K562 (cell line): ENCODE data around the gene CCNB1IP1. TPM values are rescaled to one million over a fixed set of nuclear protein-coding genes. Genes with fewer than 3 reads are reported as not detected.

ENCODE experiments used
- CEBPB ChIP-seq: fragments of 450-650 bp; IDR thresholded peaks from 2 replicates; pipeline ENCODE4 v1.6.1; 2016; ENCODE audit warnings: missing genetic modification characterization, missing compliant biosample characterization
- CHD4 ChIP-seq: fragments of 200-600 bp; sonication (generic); IDR thresholded peaks from 3 replicates; pipeline ENCODE4 v1.6.1; 2012; ENCODE audit warnings: low read depth, mild to moderate bottlenecking, mixed read lengths, low read length, inconsistent platforms; ENCODE audit not compliant: insufficient read depth, insufficient replicate concordance, poor library complexity, severe bottlenecking
- ELF1 ChIP-seq: fragments of 200-800 bp; sonication (Bioruptor generic); IDR thresholded peaks from 2 replicates; pipeline ENCODE4 v1.6.1; 2016; ENCODE audit warnings: missing genetic modification characterization, missing compliant biosample characterization
- FOXA3 ChIP-seq, 2 experiments: fragments of 450-650 bp in 1 of 2; sonication (generic) in 1 of 2; formaldehyde crosslinking; IDR thresholded peaks in 1 of 2; conservative IDR thresholded peaks in 1 of 2; 2 replicates each; pipeline versions ENCODE4 v1.4.0 to v1.8.0; 2020 to 2022; ENCODE audit warnings: mild to moderate bottlenecking in 2 of 2, missing genetic modification reagents in 1 of 2
- MCM2 ChIP-seq: fragments of 450-650 bp; IDR thresholded peaks from 2 replicates; pipeline ENCODE4 v1.6.1; 2017; ENCODE audit warnings: low read depth, mild to moderate bottlenecking
- MECOM ChIP-seq: fragments of 250-450 bp; sonication (Bioruptor Pico); IDR thresholded peaks from 2 replicates; pipeline ENCODE4 v1.8.0; 2022; ENCODE audit warnings: inconsistent platforms
- MXI1 ChIP-seq: IDR thresholded peaks from 2 replicates; pipeline ENCODE4 v1.6.1; 2011; ENCODE audit warnings: low read depth, mild to moderate bottlenecking, improper control_type of control experiment, low read length
- NFATC3 ChIP-seq: fragments of 450-650 bp; IDR thresholded peaks from 2 replicates; pipeline ENCODE4 v1.6.1; 2017; ENCODE audit warnings: mild to moderate bottlenecking
- PHF8 ChIP-seq: fragments of 200-600 bp; sonication (generic); IDR thresholded peaks from 2 replicates; pipeline ENCODE4 v1.6.1; 2012; ENCODE audit warnings: mixed run types, mild to moderate bottlenecking, inconsistent platforms, low read length, moderate library complexity, borderline replicate concordance
- PML ChIP-seq: IDR thresholded peaks from 2 replicates; pipeline ENCODE4 v1.6.1; 2012; ENCODE audit warnings: low read length, inconsistent platforms
- POLR2G ChIP-seq: fragments of 200-400 bp; formaldehyde crosslinking; IDR thresholded peaks from 2 replicates; pipeline ENCODE4 v1.6.1; 2017; ENCODE audit warnings: low read depth, mild to moderate bottlenecking, antibody characterized with exemption, low read length, moderate library complexity
- SMARCC2 ChIP-seq: fragments of 450-650 bp; IDR thresholded peaks from 2 replicates; pipeline ENCODE4 v1.6.1; 2017; ENCODE audit warnings: antibody characterized with exemption, moderate library complexity, mild to moderate bottlenecking, low read depth
- SRSF3 ChIP-seq: fragments of 200-400 bp; formaldehyde crosslinking; IDR thresholded peaks from 2 replicates; pipeline ENCODE4 v1.6.1; 2016; ENCODE audit warnings: mild to moderate bottlenecking, low read length, moderate library complexity; ENCODE audit not compliant: insufficient read depth
- TBP ChIP-seq: optimal IDR thresholded peaks from 2 replicates; pipeline ENCODE3; 2011; ENCODE audit warnings: low read depth, low read length, improper control_type of control experiment
- ZBTB8A ChIP-seq: fragments of 450-650 bp; IDR thresholded peaks from 2 replicates; pipeline ENCODE4 v1.6.1; 2018; ENCODE audit warnings: mild to moderate bottlenecking, moderate library complexity; ENCODE audit not compliant: partially characterized antibody
- ZFPM2 ChIP-seq: fragments of 250-450 bp; sonication (Bioruptor Pico); IDR thresholded peaks from 2 replicates; pipeline ENCODE4 v1.5.1; 2022; ENCODE audit warnings: mild to moderate bottlenecking
- ZNF121 ChIP-seq: sonication (generic); formaldehyde crosslinking; conservative IDR thresholded peaks from 2 replicates; pipeline ENCODE4 v1.8.0; 2022; ENCODE audit warnings: missing genetic modification reagents
- ZNF165 ChIP-seq: fragments of 250-450 bp; sonication (Bioruptor Pico); IDR thresholded peaks from 2 replicates; pipeline ENCODE4 v1.4.0; 2020; ENCODE audit warnings: borderline replicate concordance
- polyA plus RNA-seq, 8 experiments: library from polyadenylated mRNA; depleted of rRNA in 4 of 8; stranded (reverse) in 5 of 8; unstranded in 3 of 8; fragments of >200 nt; fragmentation: Nextera tagmentation in 2 of 8; fragmentation: Illumina TruSeq in 1 of 8; extraction: Ambion mirVana in 2 of 8; extraction: Trizol in 1 of 8; gene quantifications; 2 replicates each; pipeline versions ENCODE4 v1.2.1 to v1.2.3, GENCODE V29; 2011 to 2014; ENCODE audit warnings: inconsistent platforms in 1 of 8, missing spikeins in 1 of 8
- total RNA-seq, 7 experiments: library from RNA; depleted of rRNA in 6 of 7; stranded (reverse); fragments of >200 nt in 6 of 7; fragmentation: Illumina TruSeq in 2 of 7; extraction: Trizol in 2 of 7; gene quantifications; 2 replicates each; pipeline versions ENCODE4 v1.2.1 to v1.2.3, GENCODE V29; 2011 to 2021; ENCODE audit warnings: low replicate concordance in 1 of 7
- TF ChIP-seq, protein P1 (sequence below): fragments of 450-650 bp; IDR thresholded peaks from 2 replicates; pipeline ENCODE4 v1.7.0; 2016; ENCODE audit warnings: borderline replicate concordance
- TF ChIP-seq, protein P2 (sequence below): fragments of 450-650 bp; IDR thresholded peaks from 2 replicates; pipeline ENCODE4 v1.6.1; 2016
- TF ChIP-seq, protein P3 (sequence below): fragments of 450-650 bp; conservative IDR thresholded peaks from 2 replicates; pipeline ENCODE4 v1.6.1; 2016; ENCODE audit warnings: missing genetic modification characterization, low read depth, mild to moderate bottlenecking, missing compliant biosample characterization, moderate library complexity
- TF ChIP-seq, protein P4 (sequence below): fragments of 200-800 bp; sonication (Bioruptor generic); IDR thresholded peaks from 2 replicates; pipeline ENCODE4 v1.6.1; 2017; ENCODE audit warnings: missing genetic modification characterization, missing compliant biosample characterization

The CCNB1IP1 gene
- total and polyA plus RNA-seq, 9 of the 15 experiments (the other 6 are each of a cell fraction or from before 2014, with no cell fraction given): 51.8 to 152 (median 81.0) TPM

DNA sequence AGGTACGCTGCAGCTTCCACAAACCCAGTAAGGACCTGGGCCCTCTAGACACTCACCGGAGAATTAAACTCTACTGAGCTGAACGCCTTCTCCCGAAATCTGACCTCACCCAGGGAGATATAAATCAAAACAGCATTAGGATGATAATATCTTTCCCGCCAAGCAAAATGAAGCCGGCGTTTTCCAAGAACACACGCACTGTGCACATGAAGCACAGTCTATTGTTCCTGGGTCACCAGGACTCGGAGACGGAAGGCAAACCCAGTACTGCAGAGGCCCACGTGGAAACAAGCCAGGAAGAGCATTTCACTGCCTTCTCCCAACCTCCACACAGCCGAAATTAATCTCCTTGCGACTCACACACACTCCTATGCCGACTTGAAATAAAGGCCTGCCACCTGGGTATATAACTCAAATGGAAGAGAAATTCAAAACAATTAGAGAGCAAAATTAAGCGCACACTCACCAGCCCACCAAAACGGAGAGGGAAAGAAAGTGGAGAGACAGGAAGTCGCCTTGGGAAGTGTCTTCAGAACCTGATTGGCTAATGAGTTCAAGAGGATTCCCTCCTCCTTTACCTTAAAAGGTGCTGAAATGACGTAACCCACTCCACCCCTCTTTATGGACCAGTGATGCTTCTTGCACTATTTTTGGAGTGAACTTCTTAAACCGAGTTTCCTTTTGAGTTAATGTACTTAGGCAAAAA lies at the start of gene CCNB1IP1 (continued):
- TF ChIP-seq SMARCC2 (no peak), POLR2G (peak; percentile 31; the same call in 1 of the 2 replicates), PHF8 (peak; percentile 59; the same call in 1 of the 2 replicates), NFATC3 (no peak), FOXA3 (CRISPR knock-in tag; conservative IDR thresholded peaks at IDR 0.05 in 1 of 2, IDR thresholded peaks at IDR 0.05 in 1 of 2) (no peak), TBP (peak; percentile 76), MECOM (CRISPR knock-in tag) (no peak), ZNF165 (CRISPR knock-in tag) (no peak), CEBPB (tag) (peak; percentile 78), MXI1 (peak; percentile 82), CHD4 (no peak), SRSF3 (no peak), MCM2 (no peak), ZFPM2 (CRISPR knock-in tag) (no peak), PML (peak; percentile 48; the same call in 1 of the 2 replicates), ELF1 (tag) (peak; percentile 80), ZNF121 (CRISPR knock-in tag) (no peak), ZBTB8A (no peak)
- TF ChIP-seq, protein P1, sequence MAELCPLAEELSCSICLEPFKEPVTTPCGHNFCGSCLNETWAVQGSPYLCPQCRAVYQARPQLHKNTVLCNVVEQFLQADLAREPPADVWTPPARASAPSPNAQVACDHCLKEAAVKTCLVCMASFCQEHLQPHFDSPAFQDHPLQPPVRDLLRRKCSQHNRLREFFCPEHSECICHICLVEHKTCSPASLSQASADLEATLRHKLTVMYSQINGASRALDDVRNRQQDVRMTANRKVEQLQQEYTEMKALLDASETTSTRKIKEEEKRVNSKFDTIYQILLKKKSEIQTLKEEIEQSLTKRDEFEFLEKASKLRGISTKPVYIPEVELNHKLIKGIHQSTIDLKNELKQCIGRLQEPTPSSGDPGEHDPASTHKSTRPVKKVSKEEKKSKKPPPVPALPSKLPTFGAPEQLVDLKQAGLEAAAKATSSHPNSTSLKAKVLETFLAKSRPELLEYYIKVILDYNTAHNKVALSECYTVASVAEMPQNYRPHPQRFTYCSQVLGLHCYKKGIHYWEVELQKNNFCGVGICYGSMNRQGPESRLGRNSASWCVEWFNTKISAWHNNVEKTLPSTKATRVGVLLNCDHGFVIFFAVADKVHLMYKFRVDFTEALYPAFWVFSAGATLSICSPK: no peak
- TF ChIP-seq, protein P2, sequence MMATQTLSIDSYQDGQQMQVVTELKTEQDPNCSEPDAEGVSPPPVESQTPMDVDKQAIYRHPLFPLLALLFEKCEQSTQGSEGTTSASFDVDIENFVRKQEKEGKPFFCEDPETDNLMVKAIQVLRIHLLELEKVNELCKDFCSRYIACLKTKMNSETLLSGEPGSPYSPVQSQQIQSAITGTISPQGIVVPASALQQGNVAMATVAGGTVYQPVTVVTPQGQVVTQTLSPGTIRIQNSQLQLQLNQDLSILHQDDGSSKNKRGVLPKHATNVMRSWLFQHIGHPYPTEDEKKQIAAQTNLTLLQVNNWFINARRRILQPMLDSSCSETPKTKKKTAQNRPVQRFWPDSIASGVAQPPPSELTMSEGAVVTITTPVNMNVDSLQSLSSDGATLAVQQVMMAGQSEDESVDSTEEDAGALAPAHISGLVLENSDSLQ: peak; percentile 18; the same call in 1 of the 2 replicates
- TF ChIP-seq, protein P3, sequence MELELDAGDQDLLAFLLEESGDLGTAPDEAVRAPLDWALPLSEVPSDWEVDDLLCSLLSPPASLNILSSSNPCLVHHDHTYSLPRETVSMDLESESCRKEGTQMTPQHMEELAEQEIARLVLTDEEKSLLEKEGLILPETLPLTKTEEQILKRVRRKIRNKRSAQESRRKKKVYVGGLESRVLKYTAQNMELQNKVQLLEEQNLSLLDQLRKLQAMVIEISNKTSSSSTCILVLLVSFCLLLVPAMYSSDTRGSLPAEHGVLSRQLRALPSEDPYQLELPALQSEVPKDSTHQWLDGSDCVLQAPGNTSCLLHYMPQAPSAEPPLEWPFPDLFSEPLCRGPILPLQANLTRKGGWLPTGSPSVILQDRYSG (tag): no peak
- TF ChIP-seq, protein P4, sequence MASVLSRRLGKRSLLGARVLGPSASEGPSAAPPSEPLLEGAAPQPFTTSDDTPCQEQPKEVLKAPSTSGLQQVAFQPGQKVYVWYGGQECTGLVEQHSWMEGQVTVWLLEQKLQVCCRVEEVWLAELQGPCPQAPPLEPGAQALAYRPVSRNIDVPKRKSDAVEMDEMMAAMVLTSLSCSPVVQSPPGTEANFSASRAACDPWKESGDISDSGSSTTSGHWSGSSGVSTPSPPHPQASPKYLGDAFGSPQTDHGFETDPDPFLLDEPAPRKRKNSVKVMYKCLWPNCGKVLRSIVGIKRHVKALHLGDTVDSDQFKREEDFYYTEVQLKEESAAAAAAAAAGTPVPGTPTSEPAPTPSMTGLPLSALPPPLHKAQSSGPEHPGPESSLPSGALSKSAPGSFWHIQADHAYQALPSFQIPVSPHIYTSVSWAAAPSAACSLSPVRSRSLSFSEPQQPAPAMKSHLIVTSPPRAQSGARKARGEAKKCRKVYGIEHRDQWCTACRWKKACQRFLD: no peak
